ENCODE data around the gene TMEM185B.

The TMEM185B gene

DNA sequence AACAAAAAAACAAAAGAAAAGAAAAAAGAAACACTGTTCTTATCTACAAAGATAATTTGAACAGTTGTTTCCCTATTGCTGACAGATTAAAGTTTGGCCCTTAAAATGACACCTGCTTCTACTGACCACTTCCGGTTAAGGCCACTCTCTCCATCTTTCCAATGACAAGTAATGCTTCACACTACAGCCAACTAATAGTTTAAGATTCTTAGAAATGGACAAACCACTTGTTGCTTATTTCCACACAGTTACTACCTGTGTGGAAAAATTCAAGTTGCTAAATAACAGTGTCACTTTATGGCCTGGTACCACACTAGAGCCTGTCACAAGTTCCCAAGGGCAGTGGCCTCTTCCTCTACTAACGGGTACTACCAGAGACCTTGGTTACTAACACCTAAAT, 2.4 kb downstream of the TMEM185B start:
- TF ChIP-seq, protein P1, sequence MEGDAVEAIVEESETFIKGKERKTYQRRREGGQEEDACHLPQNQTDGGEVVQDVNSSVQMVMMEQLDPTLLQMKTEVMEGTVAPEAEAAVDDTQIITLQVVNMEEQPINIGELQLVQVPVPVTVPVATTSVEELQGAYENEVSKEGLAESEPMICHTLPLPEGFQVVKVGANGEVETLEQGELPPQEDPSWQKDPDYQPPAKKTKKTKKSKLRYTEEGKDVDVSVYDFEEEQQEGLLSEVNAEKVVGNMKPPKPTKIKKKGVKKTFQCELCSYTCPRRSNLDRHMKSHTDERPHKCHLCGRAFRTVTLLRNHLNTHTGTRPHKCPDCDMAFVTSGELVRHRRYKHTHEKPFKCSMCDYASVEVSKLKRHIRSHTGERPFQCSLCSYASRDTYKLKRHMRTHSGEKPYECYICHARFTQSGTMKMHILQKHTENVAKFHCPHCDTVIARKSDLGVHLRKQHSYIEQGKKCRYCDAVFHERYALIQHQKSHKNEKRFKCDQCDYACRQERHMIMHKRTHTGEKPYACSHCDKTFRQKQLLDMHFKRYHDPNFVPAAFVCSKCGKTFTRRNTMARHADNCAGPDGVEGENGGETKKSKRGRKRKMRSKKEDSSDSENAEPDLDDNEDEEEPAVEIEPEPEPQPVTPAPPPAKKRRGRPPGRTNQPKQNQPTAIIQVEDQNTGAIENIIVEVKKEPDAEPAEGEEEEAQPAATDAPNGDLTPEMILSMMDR (IDR thresholded peaks at IDR 0.05; ENCODE audit: low read depth, low read length, missing control alignments), result no peak
- H3K4me3 ChIP-seq (replicated peaks; ENCODE audit: low read depth, low read length), result no peak overlapping the region
- DNase-seq (ENCODE audit: extremely low read depth, low read depth), result no peak

DNA sequence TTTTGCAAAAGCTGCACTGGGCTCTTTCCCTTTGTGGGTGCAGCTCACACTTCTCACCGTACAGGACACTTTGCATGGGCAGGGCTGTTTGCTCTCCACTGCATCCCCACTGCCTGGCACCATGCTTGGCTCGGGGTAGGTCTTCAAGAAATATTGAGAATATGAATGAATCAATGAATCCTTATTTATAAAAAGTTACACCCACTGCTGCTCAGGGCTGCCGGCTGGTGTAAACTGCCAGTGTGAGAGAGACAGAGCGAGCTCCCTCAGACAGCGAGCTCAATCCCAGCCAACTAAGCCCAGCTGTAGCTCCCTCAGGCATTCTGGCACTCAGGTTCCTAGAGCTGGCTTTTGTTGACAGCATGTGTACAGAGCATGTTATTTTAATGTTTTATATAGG, 3.4 kb downstream of the TMEM185B start:
- no peak overlapping the region for H3K4me3 ChIP-seq (replicated peaks; ENCODE audit: low read depth, low read length)
- DNase-seq (ENCODE audit: extremely low read depth, low read depth), result no peak
- TF ChIP-seq, protein P1 (IDR thresholded peaks at IDR 0.05; ENCODE audit: low read depth, low read length, missing control alignments), result no peak

GRCh38 chr2:120219291-120219690, 3.9 kb downstream of the TMEM185B start:
- no peak overlapping the region for H3K4me3 ChIP-seq (replicated peaks; ENCODE audit: low read depth, low read length)

DNA sequence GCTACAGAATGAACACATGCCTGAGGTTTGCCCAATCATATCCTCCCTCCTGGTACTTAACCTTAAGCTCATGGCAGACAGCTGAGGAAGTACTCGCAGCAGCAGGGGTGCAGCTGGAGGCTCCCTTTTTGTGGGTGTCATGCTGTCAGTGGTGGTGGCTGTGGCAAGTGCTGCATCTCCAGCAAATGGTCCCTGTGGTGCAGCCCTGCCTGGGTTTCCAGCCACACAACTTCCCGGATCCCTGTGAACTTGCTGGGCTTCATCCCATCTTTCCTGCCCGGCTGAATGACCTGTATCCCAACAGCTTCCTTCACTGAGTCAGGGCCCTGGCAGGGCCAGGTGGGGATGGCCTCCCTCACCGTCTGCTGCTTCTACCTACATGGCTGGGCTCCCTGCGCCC, 5.0 kb downstream of the TMEM185B start:
- H3K4me3 ChIP-seq (replicated peaks; ENCODE audit: low read depth, low read length), result no peak overlapping the region
- TF ChIP-seq, protein P1 (IDR thresholded peaks at IDR 0.05; ENCODE audit: low read depth, low read length, missing control alignments), result no peak
- DNase-seq (ENCODE audit: extremely low read depth, low read depth), result no peak

More at GRCh38 chr2:120219291-120219690, 3.9 kb downstream of the TMEM185B start:
- TF ChIP-seq, protein P1 (IDR thresholded peaks at IDR 0.05; ENCODE audit: low read depth, low read length, missing control alignments), result no peak
- DNase-seq (ENCODE audit: extremely low read depth, low read depth), result no peak

DNA sequence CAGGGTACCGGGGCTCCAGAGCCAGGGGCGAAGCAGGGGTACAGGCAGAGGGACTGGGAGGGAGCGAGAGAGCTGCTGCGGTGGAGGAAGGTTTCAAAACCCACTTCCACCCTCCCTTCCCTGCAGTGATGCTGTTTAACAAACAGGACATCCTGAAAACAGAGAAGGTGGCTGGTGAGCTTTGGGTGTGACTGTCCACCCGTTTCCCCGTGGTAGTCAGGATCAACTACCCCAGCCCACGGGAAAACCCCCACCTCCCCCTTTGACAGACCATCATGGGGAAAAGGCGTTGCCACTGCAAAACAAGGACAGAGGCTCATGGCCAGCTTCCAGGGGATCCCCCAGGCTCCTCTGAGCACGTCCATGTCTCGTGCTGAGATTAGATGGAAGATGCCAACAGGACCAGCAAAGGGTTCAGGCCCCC, 12.9 kb downstream of the TMEM185B start:
- H3K4me3 ChIP-seq (replicated peaks; ENCODE audit: low read depth, low read length), result no peak overlapping the region
- DNase-seq (ENCODE audit: extremely low read depth, low read depth), result no peak
- TF ChIP-seq, protein P1 (IDR thresholded peaks at IDR 0.05; ENCODE audit: low read depth, low read length, missing control alignments), result no peak

GRCh38 chr2:120209427-120210269, 13.6 kb downstream of the TMEM185B start:
- TF ChIP-seq, protein P1 (IDR thresholded peaks at IDR 0.05; ENCODE audit: low read depth, low read length, missing control alignments), result no peak
- H3K4me3 ChIP-seq (replicated peaks; ENCODE audit: low read depth, low read length), result no peak overlapping the region

More at GRCh38 chr2:120209427-120210269, 13.6 kb downstream of the TMEM185B start:
- no peak for DNase-seq (ENCODE audit: extremely low read depth, low read depth)

Measured in HFF-Myc (cell line).